ENCODE data around the gene C2orf78. TPM values are rescaled to one million over a fixed set of nuclear protein-coding genes. Genes with fewer than 3 reads are reported as not detected.
"Not testable (repeated sequence)": the region's sequence is repeated elsewhere in the genome, so short reads cannot be mapped to it uniquely, and the experiment has no call there.

C2orf78 gene
- total RNA-seq (2021; fragmentation: NEBNext Ultra II Directional; extraction: Animal tissue kit (Norgen Biotek cat#: 25700)) = not detected
- long read RNA-seq = 0 reads

GRCh38 chr2:73783883-73784282 lies at the start of gene C2orf78:
Gene C2orf78 (plus strand): TSS chr2:73784183. CDS start chr2:73784310, 127 bp downstream.
- H3K4me1 Mint-ChIP-seq (ENCODE audit: low read depth) = peaks cover 10% of the 10 kb centered on the region
- not testable (repeated sequence) for H3K27ac Mint-ChIP-seq; H3K4me3 Mint-ChIP-seq; H3K27me3 Mint-ChIP-seq (ENCODE audit: insufficient read depth); H3K9me3 Mint-ChIP-seq; H3K36me3 Mint-ChIP-seq (ENCODE audit: low read depth); DNase-seq

DNA sequence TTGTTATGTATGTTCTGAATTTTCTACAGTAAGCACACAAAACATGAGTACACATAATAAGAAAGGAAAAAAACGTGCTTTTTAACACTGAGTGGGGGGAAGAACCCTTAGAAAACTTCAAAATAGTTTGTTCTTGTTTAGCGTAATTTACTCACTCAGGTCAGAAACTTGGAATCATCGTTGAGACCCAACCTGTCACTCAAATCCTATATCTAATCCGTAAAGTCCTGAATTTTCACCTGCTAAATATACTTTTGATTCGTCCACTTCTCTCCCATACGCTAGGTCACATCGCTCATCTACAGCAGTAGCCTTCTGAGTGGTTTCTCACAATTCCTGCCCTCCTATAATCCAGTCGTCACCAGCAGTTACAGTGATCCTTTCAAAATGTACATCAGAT lies 47.6 kb upstream of the C2orf78 start:
- Mint-ChIP-seq H3K27me3 (ENCODE audit: insufficient read depth) (peaks cover 4% of the 10 kb centered on the region; the same call in 1 of the 2 replicates), H3K9me3 (no peaks in the 10 kb centered on the region; the same call in 1 of the 2 replicates), H3K4me3 (peak overlapping the region; percentile 96), H3K36me3 (ENCODE audit: low read depth) (peaks cover 24% of the 10 kb centered on the region), H3K27ac (peak overlapping the region; percentile 86), H3K4me1 (ENCODE audit: low read depth) (peaks cover 26% of the 10 kb centered on the region)
- DNase-seq = no peak
- no peak for TF ChIP-seq CTCF (IDR thresholded peaks at IDR 0.05)

GRCh38 chr2:73736855-73737779 lies 46.9 kb upstream of the C2orf78 start, which contains the start of gene TPRKB:
Gene TPRKB (minus strand): TSS chr2:73737345. CDS start chr2:73734569, 2,776 bp downstream.
- peak within 1 kb of the TSS; percentile 96 for H3K4me3 Mint-ChIP-seq
- peak within 1 kb of the TSS; percentile 86 for H3K27ac Mint-ChIP-seq
- peaks cover 26% of the 10 kb centered on the region for H3K4me1 Mint-ChIP-seq (ENCODE audit: low read depth)
- peaks cover 4% of the 10 kb centered on the region; the same call in 1 of the 2 replicates for H3K27me3 Mint-ChIP-seq (ENCODE audit: insufficient read depth)
- H3K36me3 Mint-ChIP-seq (ENCODE audit: low read depth) = peaks cover 31% of the 10 kb centered on the region
- TF ChIP-seq CTCF (IDR thresholded peaks at IDR 0.05) = no peak
- DNase-seq = peak; percentile 97
- no peaks in the 10 kb centered on the region; the same call in 1 of the 2 replicates for H3K9me3 Mint-ChIP-seq

GRCh38 chr2:73739101-73739500 lies 44.9 kb upstream of the C2orf78 start:
- no peak for DNase-seq
- no peak for TF ChIP-seq CTCF (IDR thresholded peaks at IDR 0.05)
- peaks cover 26% of the 10 kb centered on the region for H3K4me1 Mint-ChIP-seq (ENCODE audit: low read depth)
- peaks cover 32% of the 10 kb centered on the region for H3K36me3 Mint-ChIP-seq (ENCODE audit: low read depth)
- peaks cover 4% of the 10 kb centered on the region; the same call in 1 of the 2 replicates for H3K27me3 Mint-ChIP-seq (ENCODE audit: insufficient read depth)
- no peaks in the 10 kb centered on the region; the same call in 1 of the 2 replicates for H3K9me3 Mint-ChIP-seq
- H3K4me3 Mint-ChIP-seq = no peak overlapping the region
- no peak overlapping the region for H3K27ac Mint-ChIP-seq

DNA sequence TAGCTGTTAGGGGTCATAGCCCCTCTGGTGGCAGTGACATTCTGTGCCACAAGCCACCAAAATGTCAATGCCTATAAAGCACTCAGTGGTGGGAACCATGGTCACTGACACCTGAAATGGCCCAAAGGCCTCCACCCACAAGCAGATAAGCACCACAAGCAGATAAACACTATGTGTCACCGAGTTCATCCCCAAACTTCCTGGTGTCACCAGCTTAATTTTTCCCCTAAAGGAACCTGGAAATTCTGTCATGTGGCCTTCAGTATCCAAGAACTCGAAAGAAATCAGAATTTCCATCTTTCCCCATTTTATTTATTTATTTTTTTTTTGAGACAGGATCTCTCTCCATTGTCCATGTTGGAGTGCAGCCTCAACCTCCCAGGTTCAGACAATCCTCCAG lies 43.2 kb upstream of the C2orf78 start:
- Mint-ChIP-seq H3K4me3 (no peak overlapping the region), H3K4me1 (ENCODE audit: low read depth) (peaks cover 23% of the 10 kb centered on the region), H3K27ac (no peak overlapping the region), H3K36me3 (ENCODE audit: low read depth) (peaks cover 35% of the 10 kb centered on the region), H3K9me3 (no peaks in the 10 kb centered on the region; the same call in 1 of the 2 replicates), H3K27me3 (ENCODE audit: insufficient read depth) (peaks cover 4% of the 10 kb centered on the region; the same call in 1 of the 2 replicates)
- DNase-seq = no peak
- no peak for TF ChIP-seq CTCF (IDR thresholded peaks at IDR 0.05)
